ENCODE data around the gene RALB.

DNA sequence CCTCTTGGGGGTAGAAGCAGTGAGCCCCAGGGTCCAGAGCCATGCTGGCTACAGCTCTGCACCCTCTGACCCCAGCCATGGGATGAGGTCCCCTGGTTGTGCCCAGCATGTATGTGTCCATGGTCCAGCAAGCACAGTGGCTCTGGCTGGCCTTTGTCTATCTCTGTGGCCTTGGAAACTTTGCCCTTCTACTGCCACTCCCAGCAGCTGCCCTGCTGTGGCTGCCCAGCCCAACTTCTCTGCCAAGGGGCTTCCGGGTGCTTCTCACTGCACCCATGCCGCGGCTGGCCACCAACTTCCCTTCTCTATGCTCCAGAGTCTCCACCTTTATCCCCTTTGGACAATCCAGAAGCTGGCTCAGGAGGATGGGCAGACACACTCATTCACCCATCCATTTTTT, 48.2 kb upstream of the RALB start:
- TF ChIP-seq, protein P1, sequence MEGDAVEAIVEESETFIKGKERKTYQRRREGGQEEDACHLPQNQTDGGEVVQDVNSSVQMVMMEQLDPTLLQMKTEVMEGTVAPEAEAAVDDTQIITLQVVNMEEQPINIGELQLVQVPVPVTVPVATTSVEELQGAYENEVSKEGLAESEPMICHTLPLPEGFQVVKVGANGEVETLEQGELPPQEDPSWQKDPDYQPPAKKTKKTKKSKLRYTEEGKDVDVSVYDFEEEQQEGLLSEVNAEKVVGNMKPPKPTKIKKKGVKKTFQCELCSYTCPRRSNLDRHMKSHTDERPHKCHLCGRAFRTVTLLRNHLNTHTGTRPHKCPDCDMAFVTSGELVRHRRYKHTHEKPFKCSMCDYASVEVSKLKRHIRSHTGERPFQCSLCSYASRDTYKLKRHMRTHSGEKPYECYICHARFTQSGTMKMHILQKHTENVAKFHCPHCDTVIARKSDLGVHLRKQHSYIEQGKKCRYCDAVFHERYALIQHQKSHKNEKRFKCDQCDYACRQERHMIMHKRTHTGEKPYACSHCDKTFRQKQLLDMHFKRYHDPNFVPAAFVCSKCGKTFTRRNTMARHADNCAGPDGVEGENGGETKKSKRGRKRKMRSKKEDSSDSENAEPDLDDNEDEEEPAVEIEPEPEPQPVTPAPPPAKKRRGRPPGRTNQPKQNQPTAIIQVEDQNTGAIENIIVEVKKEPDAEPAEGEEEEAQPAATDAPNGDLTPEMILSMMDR (IDR thresholded peaks at IDR 0.05): no peak
- TF ChIP-seq POLR2AphosphoS5 (IDR thresholded peaks at IDR 0.05): no peak

Measured in upper lobe of left lung (tissue), 4 donors.